ENCODE measurements around the gene ATP11B. TPM values are rescaled to one million over a fixed set of nuclear protein-coding genes. Genes with fewer than 3 reads are reported as not detected.

ATP11B gene
- total and polyA plus RNA-seq, 10 of the 15 experiments (the other 5 are each of a cell fraction or from before 2014, with no cell fraction given): 10.3 to 66.9 (median 36.7) TPM

DNA sequence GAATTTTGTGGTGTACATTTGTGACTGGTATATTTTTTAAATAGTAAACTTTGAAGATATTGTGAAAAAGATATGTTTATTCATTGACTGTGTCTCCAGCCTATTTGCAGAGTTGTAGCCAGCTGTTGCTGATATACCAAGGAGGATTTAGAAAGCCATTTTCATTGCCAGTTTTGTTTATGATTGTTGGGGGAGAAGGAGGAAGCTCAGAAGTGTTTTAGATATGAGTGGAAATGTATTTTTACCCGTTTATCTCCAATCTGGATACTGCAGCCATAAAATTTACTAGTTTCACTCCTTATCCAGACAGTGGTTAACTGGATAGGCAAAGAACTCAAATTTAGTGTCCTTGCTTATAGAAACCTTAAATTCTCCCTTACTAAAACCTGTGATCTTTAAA lies 18.8 kb downstream of the ATP11B start:
- no peak for DNase-seq (ENCODE audit: low read depth, low spot score)
- H3K36me3 ChIP-seq (ENCODE audit: control insufficient read depth in 2 of 2, insufficient read depth in 2 of 2, low read length in 1 of 2): peaks cover 0 to 5% of the 10 kb centered on the region in 2 experiments; a peak in 1 of 4 replicates
- no peak overlapping the region for H3K9ac ChIP-seq (ENCODE audit: control insufficient read depth, insufficient read depth, low read length)
- H3K9me3 ChIP-seq (replicated peaks; ENCODE audit: control insufficient read depth, insufficient read depth, low read length): no peaks in the 10 kb centered on the region
- H3K27ac ChIP-seq (ENCODE audit: control insufficient read depth, insufficient read depth): no peak overlapping the region
- no peaks in the 10 kb centered on the region for H4K20me1 ChIP-seq (ENCODE audit: control insufficient read depth, insufficient read depth)
- H2AFZ ChIP-seq (ENCODE audit: control insufficient read depth, low read depth, low read length): no peak overlapping the region
- no peaks in the 10 kb centered on the region for H3K4me1 ChIP-seq (ENCODE audit: control insufficient read depth, insufficient read depth, low read length)
- BruUV-seq (replicated peaks): no TSS peak
- RAD21 ChIA-PET (ENCODE audit: unreplicated experiment): no interaction called here
- no peak for FAIRE-seq
- in situ Hi-C loops (cut with MboI) (no loop called here), intact Hi-C loops (cut with micrococcal nuclease; ENCODE audit: unreplicated experiment) (no loop called here)
- H3K27me3 ChIP-seq (replicated peaks in 1 of 2; ENCODE audit: control insufficient read depth in 2 of 2, insufficient read depth in 2 of 2, low read length in 1 of 2): no peaks in the 10 kb centered on the region
- TF ChIP-seq PAX8 (IDR thresholded peaks at IDR 0.05): no peak
- no peak for TF ChIP-seq NFYB (IDR thresholded peaks at IDR 0.05; ENCODE audit: insufficient read depth, low read depth, low read length)
- TF ChIP-seq, protein P1, sequence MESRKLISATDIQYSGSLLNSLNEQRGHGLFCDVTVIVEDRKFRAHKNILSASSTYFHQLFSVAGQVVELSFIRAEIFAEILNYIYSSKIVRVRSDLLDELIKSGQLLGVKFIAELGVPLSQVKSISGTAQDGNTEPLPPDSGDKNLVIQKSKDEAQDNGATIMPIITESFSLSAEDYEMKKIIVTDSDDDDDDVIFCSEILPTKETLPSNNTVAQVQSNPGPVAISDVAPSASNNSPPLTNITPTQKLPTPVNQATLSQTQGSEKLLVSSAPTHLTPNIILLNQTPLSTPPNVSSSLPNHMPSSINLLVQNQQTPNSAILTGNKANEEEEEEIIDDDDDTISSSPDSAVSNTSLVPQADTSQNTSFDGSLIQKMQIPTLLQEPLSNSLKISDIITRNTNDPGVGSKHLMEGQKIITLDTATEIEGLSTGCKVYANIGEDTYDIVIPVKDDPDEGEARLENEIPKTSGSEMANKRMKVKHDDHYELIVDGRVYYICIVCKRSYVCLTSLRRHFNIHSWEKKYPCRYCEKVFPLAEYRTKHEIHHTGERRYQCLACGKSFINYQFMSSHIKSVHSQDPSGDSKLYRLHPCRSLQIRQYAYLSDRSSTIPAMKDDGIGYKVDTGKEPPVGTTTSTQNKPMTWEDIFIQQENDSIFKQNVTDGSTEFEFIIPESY (IDR thresholded peaks at IDR 0.05): no peak
- TF ChIP-seq GATAD2B (conservative IDR thresholded peaks at IDR 0.05; ENCODE audit: low read depth): no peak
- TF ChIP-seq, protein P2, sequence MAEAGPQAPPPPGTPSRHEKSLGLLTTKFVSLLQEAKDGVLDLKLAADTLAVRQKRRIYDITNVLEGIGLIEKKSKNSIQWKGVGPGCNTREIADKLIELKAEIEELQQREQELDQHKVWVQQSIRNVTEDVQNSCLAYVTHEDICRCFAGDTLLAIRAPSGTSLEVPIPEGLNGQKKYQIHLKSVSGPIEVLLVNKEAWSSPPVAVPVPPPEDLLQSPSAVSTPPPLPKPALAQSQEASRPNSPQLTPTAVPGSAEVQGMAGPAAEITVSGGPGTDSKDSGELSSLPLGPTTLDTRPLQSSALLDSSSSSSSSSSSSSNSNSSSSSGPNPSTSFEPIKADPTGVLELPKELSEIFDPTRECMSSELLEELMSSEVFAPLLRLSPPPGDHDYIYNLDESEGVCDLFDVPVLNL (IDR thresholded peaks at IDR 0.05; ENCODE audit: low read depth, low read length): no peak
- TF ChIP-seq, protein P3, sequence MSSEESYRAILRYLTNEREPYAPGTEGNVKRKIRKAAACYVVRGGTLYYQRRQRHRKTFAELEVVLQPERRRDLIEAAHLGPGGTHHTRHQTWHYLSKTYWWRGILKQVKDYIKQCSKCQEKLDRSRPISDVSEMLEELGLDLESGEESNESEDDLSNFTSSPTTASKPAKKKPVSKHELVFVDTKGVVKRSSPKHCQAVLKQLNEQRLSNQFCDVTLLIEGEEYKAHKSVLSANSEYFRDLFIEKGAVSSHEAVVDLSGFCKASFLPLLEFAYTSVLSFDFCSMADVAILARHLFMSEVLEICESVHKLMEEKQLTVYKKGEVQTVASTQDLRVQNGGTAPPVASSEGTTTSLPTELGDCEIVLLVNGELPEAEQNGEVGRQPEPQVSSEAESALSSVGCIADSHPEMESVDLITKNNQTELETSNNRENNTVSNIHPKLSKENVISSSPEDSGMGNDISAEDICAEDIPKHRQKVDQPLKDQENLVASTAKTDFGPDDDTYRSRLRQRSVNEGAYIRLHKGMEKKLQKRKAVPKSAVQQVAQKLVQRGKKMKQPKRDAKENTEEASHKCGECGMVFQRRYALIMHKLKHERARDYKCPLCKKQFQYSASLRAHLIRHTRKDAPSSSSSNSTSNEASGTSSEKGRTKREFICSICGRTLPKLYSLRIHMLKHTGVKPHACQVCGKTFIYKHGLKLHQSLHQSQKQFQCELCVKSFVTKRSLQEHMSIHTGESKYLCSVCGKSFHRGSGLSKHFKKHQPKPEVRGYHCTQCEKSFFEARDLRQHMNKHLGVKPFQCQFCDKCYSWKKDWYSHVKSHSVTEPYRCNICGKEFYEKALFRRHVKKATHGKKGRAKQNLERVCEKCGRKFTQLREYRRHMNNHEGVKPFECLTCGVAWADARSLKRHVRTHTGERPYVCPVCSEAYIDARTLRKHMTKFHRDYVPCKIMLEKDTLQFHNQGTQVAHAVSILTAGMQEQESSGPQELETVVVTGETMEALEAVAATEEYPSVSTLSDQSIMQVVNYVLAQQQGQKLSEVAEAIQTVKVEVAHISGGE (CRISPR knock-in tag; IDR thresholded peaks at IDR 0.05): no peak
- TF ChIP-seq MTA2 (IDR thresholded peaks at IDR 0.05; ENCODE audit: low read depth): no peak
- TF ChIP-seq, protein P4, sequence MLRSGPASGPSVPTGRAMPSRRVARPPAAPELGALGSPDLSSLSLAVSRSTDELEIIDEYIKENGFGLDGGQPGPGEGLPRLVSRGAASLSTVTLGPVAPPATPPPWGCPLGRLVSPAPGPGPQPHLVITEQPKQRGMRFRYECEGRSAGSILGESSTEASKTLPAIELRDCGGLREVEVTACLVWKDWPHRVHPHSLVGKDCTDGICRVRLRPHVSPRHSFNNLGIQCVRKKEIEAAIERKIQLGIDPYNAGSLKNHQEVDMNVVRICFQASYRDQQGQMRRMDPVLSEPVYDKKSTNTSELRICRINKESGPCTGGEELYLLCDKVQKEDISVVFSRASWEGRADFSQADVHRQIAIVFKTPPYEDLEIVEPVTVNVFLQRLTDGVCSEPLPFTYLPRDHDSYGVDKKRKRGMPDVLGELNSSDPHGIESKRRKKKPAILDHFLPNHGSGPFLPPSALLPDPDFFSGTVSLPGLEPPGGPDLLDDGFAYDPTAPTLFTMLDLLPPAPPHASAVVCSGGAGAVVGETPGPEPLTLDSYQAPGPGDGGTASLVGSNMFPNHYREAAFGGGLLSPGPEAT (IDR thresholded peaks at IDR 0.05; ENCODE audit: low read depth): no peak
- no peak for TF ChIP-seq BACH1 (IDR thresholded peaks at IDR 0.05; ENCODE audit: borderline replicate concordance)
- no peak for TF ChIP-seq TCF3 (IDR thresholded peaks at IDR 0.05; ENCODE audit: borderline replicate concordance, insufficient read depth, low read depth, low read length)
- no peak for TF ChIP-seq RAD51 (IDR thresholded peaks at IDR 0.05)
- TF ChIP-seq ZSCAN29 (IDR thresholded peaks at IDR 0.05): no peak
- TF ChIP-seq RB1 (IDR thresholded peaks at IDR 0.05; ENCODE audit: borderline replicate concordance): no peak
- TF ChIP-seq RFX5 (IDR thresholded peaks at IDR 0.05; ENCODE audit: low read depth, low read length): no peak
- TF ChIP-seq ZNF217 (IDR thresholded peaks at IDR 0.05): no peak
- TF ChIP-seq SMAD5 (IDR thresholded peaks at IDR 0.05; ENCODE audit: low read depth): no peak
- TF ChIP-seq ZNF384 (IDR thresholded peaks at IDR 0.05; ENCODE audit: borderline replicate concordance, low read depth, low read length): no peak
- CTCF ChIA-PET: no interaction called here
- POLR2A ChIA-PET: no interaction called here
- SMC1A ChIA-PET (ENCODE audit: uncharacterized antibody, unreplicated experiment): no interaction called here
- no peak overlapping the region for H3K4me2 ChIP-seq (ENCODE audit: control insufficient read depth, insufficient read depth)
- H3K79me2 ChIP-seq (ENCODE audit: control insufficient read depth, insufficient read depth, low read length): peaks cover 82% of the 10 kb centered on the region
- no peak for ATAC-seq
- WGBS (ENCODE audit: insufficient coverage, insufficient replicate concordance, low lambda C conversion rate, missing lambda C conversion rate): 38% methylated on average over 1 of the region's 1 CpG
- no peak overlapping the region for H3K4me3 ChIP-seq
